ENCODE results near the gene KLF15. TPM values are rescaled to one million over a fixed set of nuclear protein-coding genes. Genes with fewer than 3 reads are reported as not detected.
A peak's percentile ranks its signal among the peaks of the same experiment; 100 is the strongest.

KLF15 gene
- total RNA-seq, 1 experiment from 2014 or later = 0.72 TPM

DNA sequence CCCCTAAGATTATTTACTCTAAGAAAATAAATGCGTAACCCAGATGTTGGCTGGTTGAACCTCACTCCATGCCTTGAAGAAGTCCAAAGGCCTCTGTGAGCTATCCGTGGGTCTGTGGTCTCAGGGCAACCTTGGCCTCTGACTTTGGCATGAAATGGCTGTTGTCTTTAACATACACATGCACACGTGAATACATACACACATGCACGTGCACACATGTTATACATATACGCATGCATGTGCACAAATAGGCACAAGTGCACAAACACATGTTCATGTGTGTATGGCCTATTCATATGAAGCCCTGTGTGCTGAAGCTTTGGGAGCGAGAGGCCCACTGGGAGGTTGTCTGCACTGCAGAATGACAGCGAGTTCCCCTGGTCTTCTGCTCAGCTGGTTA, 50.8 kb downstream of the KLF15 start:
- DNase-seq (ENCODE audit: low read depth) = no peak

DNA sequence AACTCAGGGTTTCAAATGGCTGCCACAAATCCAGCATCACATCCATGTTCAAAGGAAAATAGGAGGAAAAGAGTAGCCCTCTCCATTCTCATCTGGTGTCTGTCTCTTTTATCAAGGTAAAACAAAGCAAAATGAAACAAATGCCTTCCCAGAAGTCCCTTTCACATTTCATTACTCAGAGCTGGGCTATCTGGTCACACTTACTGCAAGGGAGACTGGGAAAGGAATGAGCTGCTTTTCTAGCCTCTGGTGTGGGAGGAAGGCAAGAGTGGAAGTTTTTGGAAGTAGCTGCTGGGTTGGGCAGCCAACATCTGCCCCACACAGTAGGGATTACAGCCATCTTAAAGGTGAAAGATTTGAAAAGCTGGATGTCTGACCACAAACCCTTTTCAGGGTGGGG, 51.8 kb downstream of the KLF15 start:
- no peak for DNase-seq (ENCODE audit: low read depth)

DNA sequence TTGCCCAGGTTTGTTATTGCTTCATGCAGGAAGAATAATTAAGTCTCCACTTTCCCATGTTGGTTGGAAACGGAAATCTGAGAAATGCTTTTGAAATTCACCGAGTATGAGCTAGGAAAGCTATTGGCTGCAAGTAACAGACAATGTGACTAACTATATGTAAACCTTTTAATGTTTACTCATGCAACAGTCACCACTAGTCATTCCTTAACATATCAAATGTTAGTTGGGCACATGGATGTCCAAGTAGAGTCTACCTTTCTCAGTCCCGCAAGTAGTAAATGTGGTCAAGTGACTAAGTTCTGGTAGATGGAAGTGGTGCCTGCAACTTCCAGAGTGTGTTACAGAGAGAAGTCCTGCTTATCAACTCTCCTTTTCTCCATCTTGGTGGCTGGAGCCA, 52.5 kb downstream of the KLF15 start:
- DNase-seq (ENCODE audit: low read depth) = peak; percentile 29

DNA sequence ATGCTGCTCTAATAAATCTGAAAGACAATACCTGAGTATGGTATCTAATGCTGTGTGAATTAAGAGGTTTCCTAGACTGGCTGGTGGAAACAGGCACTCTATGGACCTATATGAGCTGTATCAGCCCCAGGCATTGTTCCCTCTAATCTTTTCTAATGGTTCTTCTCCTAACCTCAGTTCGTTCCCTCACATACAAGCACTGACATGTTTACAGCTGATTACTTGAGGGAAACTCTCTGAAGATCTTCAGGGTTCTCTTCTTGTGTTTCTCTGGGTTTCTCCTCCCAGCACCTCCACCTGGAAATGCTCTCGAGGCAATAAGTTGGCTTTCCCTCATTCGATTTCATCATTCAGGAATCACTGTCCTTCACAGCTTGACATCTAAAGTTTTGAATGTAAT, 52.9 kb downstream of the KLF15 start:
- DNase-seq (ENCODE audit: low read depth) = no peak

DNA sequence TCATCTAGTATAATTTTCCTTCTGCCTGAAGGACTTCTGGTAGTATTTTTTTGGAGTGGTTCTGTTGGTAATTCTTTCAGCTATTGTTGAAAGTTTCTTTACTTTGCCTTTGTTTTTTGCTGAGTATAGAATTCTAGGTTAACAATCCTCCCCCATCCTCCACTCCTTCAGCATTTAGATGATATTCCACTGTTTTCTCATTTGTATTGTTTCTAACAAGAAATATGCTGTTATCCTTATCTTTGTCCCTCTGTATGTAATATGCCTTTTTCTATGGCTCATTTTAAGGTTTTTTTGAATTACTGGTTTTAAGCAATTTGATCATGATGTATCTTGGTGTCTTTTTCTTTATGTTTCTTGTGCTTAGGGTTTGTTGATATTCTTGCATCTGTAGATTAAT, 53.9 kb downstream of the KLF15 start:
- DNase-seq (ENCODE audit: low read depth) = no peak

DNA sequence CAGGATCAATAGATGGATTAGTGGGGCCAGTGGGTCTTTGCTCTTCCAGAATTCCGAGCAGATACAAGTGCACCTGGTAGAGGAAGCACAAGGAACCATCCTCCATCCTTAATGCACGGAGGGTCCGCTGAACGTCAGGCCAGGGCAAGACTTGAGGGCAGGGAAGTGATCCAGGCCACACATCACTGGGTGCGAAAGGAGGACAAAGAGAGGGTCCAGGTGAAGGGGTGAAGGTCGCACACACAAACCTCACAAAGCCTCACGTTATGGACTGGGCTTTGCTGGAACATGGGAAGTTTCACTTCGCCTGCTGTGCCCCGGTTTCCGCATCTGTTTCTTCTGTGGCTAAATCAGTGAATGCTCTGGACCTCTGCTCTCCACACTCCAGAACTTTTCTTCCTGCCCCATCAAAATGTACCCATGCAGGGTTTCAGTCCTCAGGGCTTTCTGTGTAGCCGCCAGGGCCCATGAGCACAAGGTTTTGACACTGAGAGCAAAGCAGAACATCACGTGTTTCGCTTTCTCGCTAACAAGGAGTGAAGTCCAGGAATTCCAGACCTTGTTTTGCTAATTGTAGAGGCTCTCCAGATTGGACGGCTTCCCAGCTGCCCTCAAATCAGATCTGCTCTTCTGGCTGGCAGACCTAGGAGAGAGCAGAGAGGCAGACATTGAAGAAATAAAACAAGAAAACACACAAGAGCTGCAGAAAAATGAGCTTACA, 56.3 kb downstream of the KLF15 start:
- peak; percentile 57 for DNase-seq (ENCODE audit: low read depth)

DNA sequence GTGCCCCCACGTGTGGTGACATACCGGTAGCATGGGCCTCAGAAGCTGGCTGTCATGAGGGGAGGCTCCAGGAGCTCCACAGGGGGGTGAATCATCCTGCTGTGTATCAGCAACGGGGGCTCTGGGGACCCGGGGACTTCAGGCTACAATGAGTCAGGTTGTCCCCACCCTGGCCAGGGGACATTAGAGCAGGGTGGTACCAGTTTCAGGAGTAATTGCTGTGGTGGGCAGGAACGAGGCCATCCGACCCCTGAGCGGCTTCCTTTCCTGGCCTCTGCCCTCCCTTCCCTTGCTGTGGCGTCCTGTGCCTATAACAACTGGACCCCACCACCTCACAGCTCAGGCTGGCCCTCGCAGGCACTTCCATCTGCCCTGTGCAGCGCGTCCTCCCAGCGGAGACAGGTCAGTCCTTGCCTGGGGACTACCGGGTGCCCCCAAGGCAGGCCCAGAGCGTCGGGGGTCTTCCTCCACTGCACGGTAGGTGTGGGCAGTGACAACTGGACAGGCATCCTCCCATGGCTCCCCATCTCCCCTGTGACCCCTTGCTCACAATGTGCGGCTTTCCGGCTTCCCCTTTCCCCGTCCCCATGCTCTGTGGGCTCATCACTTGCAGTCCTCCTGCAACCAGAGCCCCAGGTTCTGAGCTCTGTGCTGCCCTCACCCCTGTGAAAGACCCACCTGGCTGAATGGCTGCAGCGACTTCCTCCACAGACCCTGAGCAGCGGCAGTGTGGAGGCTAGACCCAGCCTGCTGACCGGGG, 57.0 kb downstream of the KLF15 start:
- no peak for DNase-seq (ENCODE audit: low read depth)

DNA sequence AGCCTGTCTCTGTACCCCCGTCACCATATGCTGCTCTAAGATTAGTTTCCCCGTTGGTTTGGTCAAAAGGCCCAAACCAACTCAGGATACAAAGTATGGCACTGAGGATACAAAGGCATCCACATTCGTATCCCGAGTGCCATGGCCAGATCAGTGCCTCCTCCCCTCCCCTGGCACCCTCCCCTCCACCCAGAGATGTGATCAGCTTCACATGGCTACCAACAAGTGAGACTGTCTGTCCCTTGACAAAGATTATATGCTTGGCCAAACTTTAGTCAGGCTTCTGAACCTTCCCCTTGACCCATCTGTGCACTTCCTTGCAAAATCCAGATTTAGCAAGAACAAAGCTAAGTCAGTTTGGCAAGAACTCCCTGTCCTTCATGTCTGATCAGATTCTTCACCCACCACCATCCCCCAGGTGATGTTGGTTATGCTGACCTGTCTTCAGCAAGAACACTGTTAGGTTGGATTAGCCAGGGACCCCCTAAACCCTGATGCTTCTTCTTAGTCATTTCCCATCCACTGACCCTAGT, 61.7 kb downstream of the KLF15 start:
- DNase-seq (ENCODE audit: low read depth) = no peak

DNA sequence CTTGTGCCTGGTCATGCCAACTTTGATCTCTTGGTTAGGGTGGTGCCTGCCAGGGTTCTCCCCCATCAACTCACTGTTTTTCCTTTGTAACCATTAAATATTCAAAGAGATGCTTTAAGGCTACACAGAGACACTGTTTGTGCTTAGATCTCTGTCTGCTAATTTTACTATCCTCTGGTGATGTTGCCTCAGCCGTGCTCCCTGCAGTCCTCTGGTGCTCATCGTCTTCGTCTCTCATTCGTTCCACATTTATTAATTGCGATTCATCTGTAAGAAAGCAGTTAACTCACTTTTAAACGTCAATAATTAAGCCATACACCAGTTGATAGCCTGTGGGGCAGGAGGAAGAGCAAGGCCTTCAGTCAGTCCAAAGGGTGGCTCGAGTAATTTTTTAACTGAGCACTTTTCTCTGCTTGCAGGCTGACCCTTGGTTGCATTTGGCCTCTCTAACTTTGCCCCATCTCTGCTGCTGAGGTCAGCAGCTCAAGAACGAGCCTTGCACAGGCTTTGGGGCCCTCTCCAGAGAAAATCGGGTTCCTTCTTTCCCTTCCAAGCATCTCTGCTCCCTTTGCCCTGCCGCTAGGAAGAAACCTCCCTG, 62.9 kb downstream of the KLF15 start:
- DNase-seq (ENCODE audit: low read depth) = no peak

DNA sequence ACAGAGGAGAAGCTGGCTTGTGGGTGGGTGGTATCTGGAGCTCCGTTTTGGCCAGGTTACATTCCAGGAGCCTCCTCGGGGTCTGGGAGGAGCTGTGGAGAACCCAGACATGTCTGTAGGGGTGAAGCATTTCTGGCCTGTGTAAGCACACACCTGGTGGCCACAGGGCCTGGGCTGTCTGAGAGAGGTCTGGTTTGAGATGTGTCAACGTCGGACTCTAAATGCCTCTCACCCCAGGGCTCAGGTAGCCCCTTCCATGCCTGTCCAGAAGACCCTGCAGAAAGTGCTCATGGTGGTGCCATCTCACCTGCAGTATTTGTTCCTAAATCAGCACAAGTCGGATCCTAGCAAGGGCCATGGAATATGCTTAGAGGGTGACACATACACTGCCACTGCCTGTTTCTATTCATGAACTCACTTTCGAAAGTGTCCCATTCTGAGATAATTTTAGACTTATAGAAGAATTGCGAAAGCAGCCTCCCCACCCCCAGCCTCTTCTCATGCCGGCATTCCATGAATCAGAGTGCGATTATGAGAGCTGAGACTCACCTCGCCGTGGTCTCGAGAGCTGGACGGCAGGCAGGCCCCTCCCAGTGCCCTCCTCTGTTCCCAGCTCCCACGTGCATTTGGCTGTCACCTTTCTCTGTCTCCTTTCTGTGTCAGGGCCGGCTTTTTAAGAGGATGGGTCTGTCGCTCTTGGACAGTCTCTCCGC, 63.7 kb downstream of the KLF15 start:
- DNase-seq (ENCODE audit: low read depth) = peak; percentile 10

Other genes with a start within 250 kb of the KLF15 start
- not detected in 2 replicates for gene ALDH1L1, start 176.8 kb downstream of the KLF15 start, total RNA-seq (2014; rRNA removed; shearing (Covaris generic))
- not detected in 2 replicates for gene CFAP100, start 37.5 kb upstream of the KLF15 start, total RNA-seq (2014; rRNA removed; shearing (Covaris generic))
- gene ZXDC, start 118.5 kb upstream of the KLF15 start, total RNA-seq (2014; rRNA removed; shearing (Covaris generic)) = 10.7 and 12.4 TPM in 2 replicates
- gene UROC1, start 160.4 kb upstream of the KLF15 start, total RNA-seq (2014; rRNA removed; shearing (Covaris generic)) = not detected in 2 replicates
- gene CHST13, start 166.7 kb upstream of the KLF15 start, total RNA-seq (2014; rRNA removed; shearing (Covaris generic)) = not detected in 2 replicates
- gene C3orf22, start 201.5 kb upstream of the KLF15 start, total RNA-seq (2014; rRNA removed; shearing (Covaris generic)) = not detected in 2 replicates

All from RPMI7951 (cell line).